Sigmoid colon (tissue), 4 donors: ENCODE results near the gene ZNF774.

Source experiments
- EP300 ChIP-seq, 4 donors: sonication (generic); formaldehyde crosslinking; IDR thresholded peaks; one replicate each; pipeline ENCODE4 v1.6.1; 2017; ENCODE audit warnings: antibody characterized with exemption in 4 of 4
- POLR2A ChIP-seq, 2 donors: fragments of 450-650 bp; IDR thresholded peaks; one replicate each; pipeline ENCODE4 v1.6.1; 2016; ENCODE audit warnings: antibody characterized with exemption in 2 of 2, mild to moderate bottlenecking in 2 of 2, moderate library complexity in 2 of 2
- POLR2AphosphoS5 ChIP-seq, 4 donors: sonication (generic); formaldehyde crosslinking; IDR thresholded peaks; one replicate each; pipeline ENCODE4 v1.6.1; 2017; ENCODE audit warnings: antibody characterized with exemption in 4 of 4
- TF ChIP-seq, protein P1 (sequence below), 4 experiments: fragments of 450-650 bp in 3 of 4; fragments of 200-600 bp in 1 of 4; IDR thresholded peaks; one replicate each; pipeline ENCODE4 v1.5.1; 2016 to 2019; ENCODE audit warnings: antibody characterized with exemption in 4 of 4, mild to moderate bottlenecking in 3 of 4, moderate library complexity in 2 of 4

DNA sequence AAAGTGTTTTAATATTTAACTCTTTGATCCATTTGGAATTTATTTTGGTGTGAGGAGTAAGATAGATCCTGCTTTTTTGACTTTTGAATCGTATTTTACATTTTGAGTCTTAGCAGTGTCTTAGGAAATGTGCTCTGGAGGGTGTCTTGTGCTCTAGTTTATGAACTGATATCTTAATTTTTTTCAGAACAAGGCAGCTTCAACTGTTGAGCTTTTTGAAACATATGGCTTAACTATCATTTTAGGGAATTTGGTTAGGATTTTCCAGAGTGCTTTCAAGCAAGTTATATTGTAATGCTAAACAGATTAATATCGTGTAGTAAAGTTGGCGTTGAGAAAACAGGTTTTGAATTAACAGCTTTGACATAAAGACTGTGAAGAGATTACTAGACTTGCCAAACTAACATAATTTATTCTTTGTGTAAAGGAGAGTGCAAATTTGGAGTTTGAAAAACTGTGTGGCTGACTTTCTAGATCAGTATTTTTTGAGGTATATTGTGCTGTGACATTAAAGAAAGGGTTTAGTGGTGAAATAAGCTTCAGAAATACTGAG lies 53.0 kb downstream of the ZNF774 start:
- TF ChIP-seq POLR2A (IDR thresholded peaks at IDR 0.05) = no peak
- TF ChIP-seq, protein P1, sequence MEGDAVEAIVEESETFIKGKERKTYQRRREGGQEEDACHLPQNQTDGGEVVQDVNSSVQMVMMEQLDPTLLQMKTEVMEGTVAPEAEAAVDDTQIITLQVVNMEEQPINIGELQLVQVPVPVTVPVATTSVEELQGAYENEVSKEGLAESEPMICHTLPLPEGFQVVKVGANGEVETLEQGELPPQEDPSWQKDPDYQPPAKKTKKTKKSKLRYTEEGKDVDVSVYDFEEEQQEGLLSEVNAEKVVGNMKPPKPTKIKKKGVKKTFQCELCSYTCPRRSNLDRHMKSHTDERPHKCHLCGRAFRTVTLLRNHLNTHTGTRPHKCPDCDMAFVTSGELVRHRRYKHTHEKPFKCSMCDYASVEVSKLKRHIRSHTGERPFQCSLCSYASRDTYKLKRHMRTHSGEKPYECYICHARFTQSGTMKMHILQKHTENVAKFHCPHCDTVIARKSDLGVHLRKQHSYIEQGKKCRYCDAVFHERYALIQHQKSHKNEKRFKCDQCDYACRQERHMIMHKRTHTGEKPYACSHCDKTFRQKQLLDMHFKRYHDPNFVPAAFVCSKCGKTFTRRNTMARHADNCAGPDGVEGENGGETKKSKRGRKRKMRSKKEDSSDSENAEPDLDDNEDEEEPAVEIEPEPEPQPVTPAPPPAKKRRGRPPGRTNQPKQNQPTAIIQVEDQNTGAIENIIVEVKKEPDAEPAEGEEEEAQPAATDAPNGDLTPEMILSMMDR (IDR thresholded peaks at IDR 0.05) = no peak
- no peak for TF ChIP-seq EP300 (IDR thresholded peaks at IDR 0.05)
- no peak for TF ChIP-seq POLR2AphosphoS5 (IDR thresholded peaks at IDR 0.05)
